HG03342 (cell line): ENCODE measurements around the gene OPCML.
A peak's percentile ranks its signal among the peaks of the same experiment; 100 is the strongest.
"Not testable (repeated sequence)": the region's sequence is repeated elsewhere in the genome, so short reads cannot be mapped to it uniquely, and the experiment has no call there.

Experiments
- ATAC-seq: cut with Tn5 transposase; IDR thresholded peaks from one replicate; pipeline ENCODE4 v1.9.1; 2021; ENCODE audit warnings: mild to moderate bottlenecking, moderate library complexity; ENCODE audit not compliant: unreplicated experiment

Gene OPCML

DNA sequence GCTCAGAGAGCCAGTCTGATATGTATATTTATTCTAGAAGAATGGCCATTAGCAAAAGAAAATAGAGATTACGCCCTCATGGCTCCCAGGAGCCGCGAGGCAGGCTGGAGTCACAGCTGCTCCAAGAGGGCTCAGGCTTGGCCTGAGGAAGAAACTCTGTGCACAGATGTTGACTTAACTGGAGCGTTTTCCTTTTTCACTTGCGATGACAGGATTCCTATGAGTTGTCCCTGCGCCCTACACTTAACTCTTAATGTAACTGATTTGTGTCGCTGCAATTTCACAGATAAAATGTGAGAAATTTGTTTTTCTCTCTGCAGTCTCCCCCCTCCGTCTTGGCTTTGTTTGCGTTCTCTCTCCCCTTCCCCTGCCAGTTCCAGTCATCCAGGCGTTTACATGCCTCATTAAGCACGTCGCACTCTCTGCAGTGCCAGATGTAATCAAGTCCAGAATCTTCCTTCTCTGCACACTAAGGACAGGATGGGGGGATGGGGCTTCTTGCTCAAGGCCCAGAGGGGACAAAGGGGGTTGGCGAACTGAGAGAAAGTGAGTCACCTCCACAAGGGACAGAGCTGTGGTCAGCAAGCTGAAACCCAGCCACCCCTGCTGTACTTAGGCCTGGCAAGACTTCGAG lies 1101.8 kb downstream of the OPCML start:
- no peak for ATAC-seq

DNA sequence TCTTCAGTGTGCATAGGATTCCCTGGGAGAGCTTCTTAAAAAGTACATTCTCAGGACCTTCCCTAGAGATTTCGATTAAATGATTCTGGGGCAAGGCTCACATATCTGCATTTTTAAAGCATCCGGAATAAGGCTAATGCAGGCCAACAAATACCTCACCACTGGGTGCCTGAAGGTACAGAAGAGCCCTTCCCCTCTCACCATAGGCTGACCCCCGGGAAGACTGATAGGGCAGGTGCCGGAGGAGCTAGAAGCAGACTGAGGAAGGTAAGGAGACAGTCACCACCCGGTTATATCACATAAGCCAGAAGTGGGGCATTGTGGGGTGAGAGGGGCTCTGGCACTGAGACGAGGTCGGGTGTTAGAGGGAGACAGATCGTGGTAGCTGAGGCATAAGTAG lies 1102.6 kb downstream of the OPCML start:
- no peak for ATAC-seq

DNA sequence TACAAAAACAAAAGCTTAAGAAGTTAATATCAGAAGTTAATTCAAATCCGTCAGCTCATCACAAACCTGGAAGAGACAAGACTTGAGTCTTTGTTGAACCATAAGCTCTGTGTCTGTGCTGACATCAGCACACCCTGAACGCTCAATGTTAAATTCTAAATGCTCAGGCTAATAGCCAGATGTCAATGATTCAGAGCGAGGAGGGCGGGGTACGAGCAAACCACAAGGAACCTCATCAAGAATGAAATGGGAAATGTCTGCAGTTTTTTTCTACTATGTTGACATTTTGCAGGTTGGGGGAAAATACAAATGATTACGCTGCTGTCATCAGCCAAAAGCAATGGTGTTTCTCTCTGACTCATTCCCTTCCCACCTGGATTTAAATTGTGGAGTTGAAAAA lies 1104.7 kb downstream of the OPCML start:
- no peak for ATAC-seq

DNA sequence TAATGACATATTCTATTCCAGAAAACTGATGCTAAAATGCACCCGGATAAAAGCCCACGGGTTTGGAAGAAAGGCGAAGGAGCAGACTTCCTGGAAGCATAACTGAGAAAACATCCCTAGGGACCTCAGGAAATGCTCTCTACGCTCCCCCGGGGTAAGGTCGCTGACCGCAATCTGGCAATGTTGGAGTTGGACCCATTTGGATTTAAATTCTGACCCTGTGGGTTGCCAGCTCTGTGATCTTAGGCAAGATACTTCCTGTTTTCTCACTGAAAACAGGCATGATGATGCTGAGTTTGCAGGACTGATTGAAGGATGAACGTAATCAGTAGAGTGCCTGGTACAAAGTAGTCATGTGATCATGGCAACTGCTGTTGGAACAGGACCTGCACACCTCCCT lies 1107.9 kb downstream of the OPCML start:
- no peak for ATAC-seq

DNA sequence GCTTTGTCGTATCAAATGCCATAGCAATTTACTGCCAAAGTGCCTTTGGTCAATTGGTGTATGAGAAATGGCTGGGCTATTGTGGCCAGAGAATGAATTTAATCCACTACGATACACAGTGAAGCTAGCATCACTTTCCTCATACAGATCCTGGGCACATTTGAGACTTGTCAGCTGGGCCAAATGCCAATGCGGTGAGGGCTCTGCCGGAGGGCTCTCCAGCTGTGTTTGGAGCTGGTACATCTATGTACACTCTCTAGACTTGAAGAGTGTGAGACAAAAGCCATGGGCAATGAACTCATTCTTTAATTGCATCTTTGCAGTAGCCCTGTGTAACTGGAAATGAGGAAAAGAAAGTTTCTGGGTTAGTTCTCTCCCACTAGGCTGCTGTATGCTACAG lies 1109.0 kb downstream of the OPCML start:
- no peak for ATAC-seq

DNA sequence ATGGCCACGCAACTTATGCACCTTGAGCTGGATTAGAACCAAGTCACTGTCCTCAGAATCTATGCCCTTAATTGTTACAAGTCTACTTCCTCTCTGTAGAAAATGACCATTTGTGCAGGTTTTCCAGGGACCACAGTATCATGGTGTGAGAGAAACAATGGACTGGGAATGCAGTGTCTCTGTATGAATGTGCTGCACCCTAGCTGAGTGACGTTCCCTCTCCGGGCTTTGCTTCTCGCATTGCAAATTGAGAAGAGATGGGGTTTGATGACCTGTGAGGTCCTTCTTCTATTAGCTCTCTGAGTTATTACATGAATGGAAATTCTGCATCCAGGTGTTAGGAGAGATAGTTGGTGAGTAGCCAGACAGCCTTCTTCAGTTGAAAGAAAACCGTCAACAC lies 1109.6 kb downstream of the OPCML start:
- no peak for ATAC-seq

DNA sequence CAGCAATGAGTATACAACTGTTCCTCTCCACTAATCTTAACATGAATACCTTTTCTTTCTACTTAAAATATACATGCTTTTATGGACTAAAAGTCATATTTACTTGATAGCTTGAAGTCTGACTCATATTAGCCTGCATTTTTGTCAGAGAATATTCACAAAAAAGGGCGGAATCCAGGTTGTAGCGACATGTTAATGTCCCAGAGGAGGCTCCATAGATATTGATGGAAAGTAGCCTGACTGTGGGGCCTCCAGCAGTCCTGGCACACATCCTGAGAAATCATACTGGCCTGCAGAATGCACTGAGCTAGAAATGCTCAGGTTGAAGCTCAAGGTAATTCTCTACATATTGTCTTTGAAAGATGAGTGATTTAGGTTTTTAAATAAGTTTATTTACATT lies 1110.7 kb downstream of the OPCML start:
- ATAC-seq = no peak

DNA sequence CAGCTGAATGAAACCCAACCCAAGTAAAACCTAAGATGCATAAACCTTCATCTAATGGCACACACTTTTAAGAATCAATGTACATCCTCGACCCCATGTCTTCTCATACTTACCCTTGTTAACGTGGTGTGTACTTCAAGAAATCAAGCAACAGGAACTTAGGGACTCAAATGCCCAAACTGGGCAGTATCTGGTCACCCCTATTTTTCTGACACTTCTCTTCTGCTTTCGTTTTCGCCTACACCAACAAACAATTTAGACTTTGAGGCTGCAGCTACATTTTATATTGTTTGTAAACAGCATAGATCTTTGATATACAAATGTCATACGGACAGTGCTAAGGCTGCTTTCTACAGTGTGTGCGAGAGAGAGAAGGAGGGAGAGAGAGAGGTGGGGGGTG lies 1117.8 kb downstream of the OPCML start:
- no peak for ATAC-seq

DNA sequence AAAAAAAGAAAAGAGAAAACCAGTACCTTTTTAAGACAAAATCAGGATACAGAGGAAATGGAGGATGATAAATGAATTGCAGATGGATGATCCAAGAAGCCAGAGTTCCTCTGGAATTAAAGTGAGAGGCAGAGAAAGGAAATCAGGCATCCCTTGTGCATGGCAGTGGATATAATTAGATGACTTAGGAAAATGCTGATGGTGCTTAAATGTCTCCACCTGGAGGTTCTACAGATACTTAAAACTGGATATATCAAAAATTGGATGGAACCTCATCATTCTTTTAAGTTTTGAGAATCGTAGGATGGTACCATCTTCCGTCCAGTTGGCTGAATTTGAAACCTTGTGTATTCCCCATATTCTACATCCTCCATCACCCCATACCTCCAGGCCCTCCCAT lies 1121.9 kb downstream of the OPCML start:
- ATAC-seq = no peak

DNA sequence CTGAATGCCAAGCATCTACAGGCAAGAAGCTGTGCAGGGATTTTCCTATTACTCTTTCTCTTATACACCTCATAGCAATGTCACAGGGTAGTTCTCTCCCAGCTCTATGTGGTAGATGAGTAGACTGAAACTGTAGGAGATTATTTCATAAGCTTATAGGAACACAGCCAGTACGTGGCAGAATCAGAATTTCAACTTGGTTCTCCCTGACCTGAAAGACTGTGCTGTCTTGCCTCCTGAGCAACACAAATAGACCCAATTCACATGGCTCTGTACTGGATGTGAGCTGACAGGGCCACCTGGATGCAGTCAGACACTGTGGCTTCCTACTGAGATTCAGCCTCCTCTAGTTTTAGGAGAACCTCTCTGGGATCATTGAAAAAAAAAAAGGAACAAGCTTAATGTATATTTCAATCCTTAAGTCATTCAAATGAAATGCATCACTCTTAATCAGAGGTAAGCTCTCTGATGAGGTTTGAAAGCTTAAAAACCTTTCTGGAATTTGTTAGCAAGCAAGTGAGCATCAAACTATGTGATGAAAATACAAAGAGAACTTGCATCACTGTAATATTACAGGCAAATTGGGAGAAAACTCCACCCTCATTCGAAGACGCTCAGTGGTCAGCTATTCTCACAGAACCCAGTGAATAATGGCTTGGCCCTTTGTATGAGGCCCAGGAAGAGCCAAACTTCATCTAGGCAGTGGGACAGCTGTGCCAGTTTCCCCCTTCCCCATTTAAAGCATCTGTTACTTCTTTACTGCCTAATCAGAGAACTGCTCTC lies 1122.5 kb downstream of the OPCML start:
- no peak for ATAC-seq

DNA sequence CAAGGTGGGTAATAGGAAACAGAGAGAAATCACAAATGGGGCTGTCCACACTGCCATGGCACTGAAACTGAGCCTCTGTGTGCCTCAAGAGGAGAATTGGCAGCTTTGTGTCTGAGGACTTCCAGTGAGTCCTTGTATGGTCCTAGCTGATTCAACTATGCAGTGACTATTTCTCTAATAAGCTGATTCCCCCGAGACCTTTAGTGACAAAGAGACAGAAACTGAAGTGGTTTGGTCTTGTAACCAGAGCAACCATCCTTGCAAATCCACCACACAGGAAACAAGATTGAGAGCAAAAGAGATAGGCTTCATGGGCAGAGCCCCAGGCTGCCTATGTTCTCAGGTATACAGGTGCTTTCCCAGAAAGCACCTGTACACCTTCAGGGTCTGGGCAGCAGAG lies 1123.4 kb downstream of the OPCML start:
- peak; percentile 87 for ATAC-seq

DNA sequence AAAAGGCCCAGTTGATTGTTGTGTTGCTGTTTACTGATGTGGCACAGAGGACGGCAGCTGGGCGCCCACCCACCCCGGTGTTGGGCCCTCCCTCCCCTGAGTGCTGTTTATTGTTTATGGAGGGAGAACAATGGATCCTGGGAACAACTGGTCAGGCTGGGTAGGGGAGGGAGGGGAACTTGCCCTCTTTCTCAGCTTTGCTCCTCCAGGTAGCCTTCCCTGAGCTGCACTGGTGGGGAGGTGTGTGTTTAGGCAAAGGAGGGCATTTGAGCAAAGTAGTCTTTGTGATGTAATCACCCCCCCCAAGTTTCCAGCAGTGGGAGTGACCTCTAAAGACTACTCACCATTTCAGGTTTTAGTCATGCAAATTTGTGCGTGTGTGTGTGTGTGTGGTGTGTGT lies 1126.6 kb downstream of the OPCML start:
- no peak for ATAC-seq

DNA sequence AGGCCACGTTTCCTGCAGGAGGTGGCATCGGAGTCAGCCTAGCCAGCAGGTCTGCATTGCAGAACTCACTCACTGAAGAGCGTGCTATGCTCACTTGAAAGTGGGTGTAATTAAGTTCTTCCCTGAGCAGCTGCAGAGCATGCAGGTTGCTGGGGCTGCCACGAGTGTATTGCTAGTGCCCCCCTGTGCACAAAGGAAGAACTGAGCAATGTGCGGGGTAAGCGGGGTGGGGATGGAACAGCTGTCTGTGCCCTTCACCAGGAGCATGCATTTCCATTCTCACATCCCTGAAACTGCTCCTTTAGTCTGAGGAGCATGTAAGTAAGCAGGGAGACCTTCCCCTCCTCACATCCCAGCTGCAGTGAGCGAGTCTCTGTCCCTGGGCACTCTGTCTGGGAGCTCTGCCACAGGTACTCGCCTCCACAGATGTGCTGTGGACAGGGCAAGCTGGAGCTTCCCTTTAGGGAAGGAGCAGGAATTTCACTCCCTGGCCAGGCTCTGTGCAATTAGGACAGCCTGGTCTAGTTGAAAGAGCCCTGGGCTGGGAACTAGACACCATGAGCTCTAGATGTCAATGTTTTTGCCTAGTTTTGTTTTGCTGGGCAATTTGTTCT lies 1130.1 kb downstream of the OPCML start:
- ATAC-seq = peak; percentile 92

DNA sequence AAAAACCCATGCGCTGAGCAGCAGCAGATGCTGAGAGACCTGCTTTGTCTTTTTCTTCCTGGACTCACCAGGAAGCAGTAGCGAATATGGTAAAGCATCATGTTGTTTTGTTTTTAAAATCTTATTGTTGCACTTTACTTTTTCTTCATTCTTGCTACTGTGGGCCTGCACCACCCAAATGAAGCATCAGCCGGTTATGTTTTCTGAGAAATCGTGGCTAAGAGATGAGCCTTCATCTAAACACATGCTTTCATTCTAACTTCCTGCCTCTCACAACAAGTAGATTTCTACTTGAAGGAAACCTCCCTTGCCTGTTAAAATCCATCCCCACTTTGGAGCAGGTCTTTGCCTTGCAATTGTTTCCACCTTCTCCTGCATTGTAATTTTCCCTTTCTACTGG lies 1136.0 kb downstream of the OPCML start:
- no peak for ATAC-seq

DNA sequence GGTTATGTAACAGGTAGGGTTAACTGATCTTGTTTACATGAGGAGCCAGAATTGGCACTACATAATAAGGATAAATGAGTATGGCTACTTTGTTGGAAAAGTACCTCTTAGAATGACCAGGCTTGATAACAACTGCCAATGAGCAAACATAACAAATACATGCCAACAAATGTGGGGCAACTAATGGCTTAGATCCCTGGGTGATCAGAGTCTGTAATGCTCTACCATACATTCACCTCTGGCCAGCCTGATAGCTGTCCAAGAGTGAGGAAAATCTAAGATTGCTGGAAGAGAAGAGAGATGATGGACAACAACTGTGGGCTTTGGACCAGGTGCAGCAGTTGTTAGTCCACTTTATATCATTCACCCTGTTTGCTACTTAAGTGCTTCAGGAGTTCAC lies 1136.9 kb downstream of the OPCML start:
- no peak for ATAC-seq

DNA sequence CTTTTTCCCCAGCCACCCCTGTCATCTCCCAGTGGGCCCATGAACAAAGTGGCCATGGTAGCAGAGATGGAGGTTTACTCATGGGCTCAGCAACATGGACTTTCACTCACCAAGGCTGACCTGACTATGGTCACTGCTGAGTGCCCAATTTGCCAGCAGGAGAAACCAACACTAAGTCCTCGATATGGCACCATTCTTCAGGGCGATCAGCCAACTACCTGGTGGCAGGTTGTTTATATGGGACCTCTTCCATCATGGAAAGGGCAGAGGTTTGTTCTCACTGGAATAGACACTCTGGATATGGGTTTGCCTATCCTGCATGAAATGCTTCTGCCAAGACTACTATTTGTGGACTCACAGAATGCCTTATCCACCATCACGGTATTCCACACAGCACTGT lies 1152.8 kb downstream of the OPCML start:
- no peak for ATAC-seq

DNA sequence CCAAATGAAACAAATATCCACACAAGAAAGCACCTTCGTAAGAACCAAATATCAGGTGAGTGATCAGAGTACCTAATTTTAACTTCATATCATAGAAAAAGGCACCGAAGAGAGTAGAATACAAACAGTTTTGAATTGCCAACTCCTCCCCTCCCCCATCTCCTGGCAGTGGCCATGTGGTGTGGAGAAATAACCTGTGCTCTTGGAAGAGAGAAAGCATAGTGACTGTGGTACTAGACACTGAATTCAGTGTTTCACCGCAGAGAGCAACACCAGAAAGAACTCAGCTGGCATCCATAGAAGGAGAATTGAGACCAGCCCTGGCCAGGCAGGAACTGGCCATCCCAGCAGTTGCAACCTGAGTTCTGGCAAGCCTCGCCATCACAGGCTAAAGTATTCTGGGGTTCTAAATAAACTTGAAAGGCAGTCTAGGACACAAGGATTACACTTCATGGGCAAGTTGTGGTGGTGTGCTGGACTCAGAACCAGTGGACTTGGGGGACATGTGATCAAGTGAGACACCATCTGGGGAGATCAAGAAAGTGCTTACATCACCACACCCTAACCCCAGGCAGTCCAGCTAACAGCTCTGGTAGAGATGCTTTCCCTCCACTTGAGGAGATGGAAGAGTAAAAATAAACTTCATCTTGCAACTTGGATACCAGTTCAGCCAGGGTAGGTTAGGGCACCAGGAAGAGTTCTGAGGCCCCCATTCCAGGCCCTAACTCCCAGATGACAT lies 1158.7 kb downstream of the OPCML start:
- no peak for ATAC-seq

DNA sequence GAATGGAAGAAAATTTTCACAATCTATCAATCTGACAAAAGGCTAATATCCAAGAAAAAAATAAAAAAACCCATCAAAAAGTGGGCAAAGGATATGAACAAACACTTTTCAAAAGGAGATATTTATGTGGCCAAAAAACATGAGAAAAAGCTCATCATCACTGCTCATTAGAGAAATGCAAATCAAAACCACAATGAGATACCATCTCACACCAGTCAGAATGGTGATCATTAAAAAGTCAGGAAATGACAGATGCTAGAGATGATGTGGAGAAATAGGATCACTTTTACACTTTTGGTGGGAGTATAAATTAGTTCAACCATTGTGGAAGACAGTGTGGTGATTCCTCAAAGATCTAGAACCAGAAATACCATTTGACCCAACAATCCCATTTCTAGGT lies 1162.2 kb downstream of the OPCML start:
- not testable (repeated sequence) for ATAC-seq

DNA sequence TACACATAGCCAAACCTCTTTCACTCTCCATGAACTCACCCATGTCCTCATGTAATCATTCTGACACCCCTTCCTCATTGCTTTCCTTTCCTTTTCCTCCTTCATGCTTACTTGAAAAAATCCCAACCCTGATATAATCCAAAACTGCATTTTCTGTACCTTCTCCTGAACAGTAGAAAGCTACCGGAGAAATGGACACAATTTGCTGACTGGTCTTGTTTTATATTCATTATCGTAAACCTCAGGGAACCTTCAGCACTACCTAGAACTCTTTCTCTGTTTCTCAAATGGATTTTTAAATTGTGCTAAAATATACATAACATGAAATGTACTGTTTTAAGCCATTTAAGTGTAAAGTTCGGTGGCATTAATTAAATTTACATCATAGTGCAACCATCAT lies 1165.0 kb downstream of the OPCML start:
- ATAC-seq = no peak

DNA sequence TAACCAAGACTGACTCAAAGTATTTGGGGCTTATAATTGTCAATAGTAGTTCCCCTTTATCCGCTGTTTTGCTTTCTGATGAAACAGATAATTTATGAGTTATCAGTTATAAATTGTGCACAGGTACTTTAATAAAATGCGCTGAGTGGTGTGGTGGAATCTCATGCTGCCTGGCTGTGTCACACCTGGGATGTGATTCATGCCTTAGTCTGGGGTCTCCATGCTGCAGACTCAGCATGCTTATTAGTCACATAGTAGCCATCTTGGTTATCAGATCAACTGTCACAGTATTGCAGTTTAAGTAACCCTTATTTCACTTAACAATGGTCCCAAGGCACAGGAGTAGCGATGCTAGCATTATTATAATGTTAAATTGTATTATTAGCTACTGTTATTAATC lies 1166.7 kb downstream of the OPCML start:
- no peak for ATAC-seq
